GM06990 (cell line): ENCODE measurements around the gene ZBTB46.

ENCODE experiments used
- DNase-seq: peaks from one replicate; pipeline ENCODE4 v3.0.0-alpha.2; 2011; ENCODE audit not compliant: insufficient read length; ENCODE audit errors: extremely low read depth
- H3K27me3 ChIP-seq: replicated peaks from 2 replicates; pipeline ENCODE4 v1.6.0; 2011; ENCODE audit warnings: low read length; ENCODE audit not compliant: control insufficient read depth, insufficient read depth
- H3K36me3 ChIP-seq: 2 replicates; pipeline ENCODE4 v1.5.1; 2011; ENCODE audit warnings: low read length; ENCODE audit not compliant: control insufficient read depth, insufficient read depth
- H3K4me3 ChIP-seq: replicated peaks from 2 replicates; pipeline ENCODE4 v1.5.1; 2011; ENCODE audit warnings: low read depth, mild to moderate bottlenecking, control low read depth, low read length
- CTCF ChIP-seq: IDR thresholded peaks from 2 replicates; pipeline ENCODE4 v1.5.1; 2011; ENCODE audit warnings: low read length, control low read depth, mild to moderate bottlenecking, inconsistent platforms; ENCODE audit not compliant: insufficient read depth, poor library complexity, severe bottlenecking

The ZBTB46 gene

DNA sequence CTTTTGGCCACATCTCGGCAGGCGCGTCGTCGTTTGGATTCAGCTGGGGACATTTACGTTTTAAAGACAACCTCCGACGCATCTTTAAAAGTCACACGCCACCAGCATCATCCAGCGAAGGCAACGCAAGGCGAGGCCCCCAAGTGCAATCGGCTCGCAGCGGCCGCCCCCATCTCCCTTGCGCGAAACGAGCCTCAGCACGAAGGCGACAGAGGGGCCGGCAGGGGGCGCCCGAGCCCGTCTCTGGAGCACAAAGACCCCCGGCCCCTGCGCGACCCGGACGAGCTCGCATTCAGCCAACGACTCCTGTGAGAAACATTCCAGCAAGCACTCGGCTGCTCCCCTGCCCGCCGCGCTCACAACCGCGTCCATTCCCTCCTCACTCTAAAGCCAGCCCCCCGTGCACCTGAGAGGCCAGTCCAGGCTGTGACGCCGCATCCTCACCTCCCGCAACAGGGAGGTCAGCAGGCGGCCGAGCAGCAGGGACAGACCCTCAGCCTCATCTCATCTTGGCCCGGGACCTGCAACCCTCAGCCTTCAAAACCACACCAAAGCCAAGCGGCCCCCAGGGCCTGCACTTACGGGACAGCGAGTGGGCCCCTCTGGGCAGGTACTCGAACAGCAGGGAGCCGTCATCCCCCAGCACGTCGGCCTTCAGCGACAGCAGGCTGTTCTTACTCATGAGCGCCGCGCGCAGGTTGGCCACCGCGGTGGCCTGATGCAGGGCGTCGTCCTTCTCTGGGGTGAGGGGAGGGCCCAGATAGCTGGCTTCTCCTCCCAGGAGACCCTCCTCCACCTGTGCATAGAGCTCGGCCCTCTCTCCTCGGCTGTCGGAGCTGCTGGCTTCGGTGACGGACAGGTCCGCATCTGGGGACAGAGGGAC lies 55.7 kb downstream of the ZBTB46 start:
- Histone ChIP-seq H3K4me3 (no peak overlapping the region), H3K27me3 (no peaks in the 10 kb centered on the region), H3K36me3 (no peaks in the 10 kb centered on the region)
- TF ChIP-seq CTCF: peak; percentile 10
- DNase-seq: no peak

DNA sequence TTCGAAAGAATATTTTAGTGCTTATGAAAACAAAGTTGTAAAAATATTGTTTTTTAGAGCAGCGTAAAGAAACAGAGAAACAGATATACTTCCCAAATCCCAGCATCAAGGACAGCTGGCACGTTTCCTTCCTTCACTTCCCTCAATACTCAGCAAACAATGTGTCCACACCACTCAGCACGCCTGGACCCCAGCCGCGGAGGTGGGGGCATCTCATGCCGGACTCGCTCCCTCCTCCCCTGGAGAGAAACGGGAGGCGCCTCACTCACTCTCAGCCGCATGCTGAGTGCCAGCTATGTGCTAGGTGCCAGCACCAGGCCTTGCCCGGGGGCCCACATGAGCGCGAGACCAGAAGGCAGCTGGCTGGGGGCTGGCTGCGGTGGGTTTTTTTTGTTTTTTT lies 56.8 kb downstream of the ZBTB46 start:
- no peak overlapping the region for H3K4me3 ChIP-seq
- H3K27me3 ChIP-seq: no peaks in the 10 kb centered on the region
- no peak for TF ChIP-seq CTCF
- no peaks in the 10 kb centered on the region for H3K36me3 ChIP-seq
- DNase-seq: no peak

DNA sequence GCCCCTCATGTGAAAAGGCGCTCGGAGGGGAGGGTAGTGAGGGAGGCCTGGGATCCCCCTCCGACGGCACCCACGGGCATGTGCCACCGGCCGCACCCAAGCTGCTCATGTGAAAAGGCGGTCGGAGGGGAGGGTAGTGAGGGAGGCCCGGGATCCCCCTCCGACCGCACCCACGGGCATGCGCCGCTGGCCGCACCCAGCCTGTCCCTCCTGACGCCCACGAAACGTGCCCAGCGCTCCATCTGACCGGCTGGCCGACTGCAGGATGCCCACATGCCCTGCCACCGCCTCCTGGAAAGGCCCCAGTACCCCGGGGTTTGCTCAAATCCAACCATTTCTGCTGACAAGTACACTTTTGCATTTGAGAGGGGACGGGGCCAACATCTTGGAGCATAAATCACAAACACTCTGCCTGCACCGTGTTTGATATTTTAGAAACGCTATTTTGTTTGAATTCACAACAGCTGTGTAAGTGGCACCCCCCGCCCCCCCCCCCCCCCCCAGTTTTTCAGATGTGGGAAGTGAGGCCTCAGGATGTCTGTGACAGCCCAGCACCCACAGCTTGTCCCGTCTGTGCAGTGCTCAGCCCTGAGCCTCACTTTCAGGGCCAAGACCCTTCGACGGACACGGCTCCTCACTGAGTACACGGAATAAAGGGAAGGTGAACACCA lies 57.4 kb downstream of the ZBTB46 start:
- no peak for DNase-seq
- H3K27me3 ChIP-seq: no peaks in the 10 kb centered on the region

GRCh38 chr20:63772781-63773518 lies 58.1 kb downstream of the ZBTB46 start:
- DNase-seq: no peak
- H3K27me3 ChIP-seq: no peaks in the 10 kb centered on the region
- TF ChIP-seq CTCF: no peak
- H3K36me3 ChIP-seq: no peaks in the 10 kb centered on the region
- H3K4me3 ChIP-seq: no peak overlapping the region

More for the DNA sequence above, 57.4 kb downstream of the ZBTB46 start:
- Histone ChIP-seq H3K36me3 (no peaks in the 10 kb centered on the region), H3K4me3 (no peak overlapping the region)
- TF ChIP-seq CTCF: no peak

DNA sequence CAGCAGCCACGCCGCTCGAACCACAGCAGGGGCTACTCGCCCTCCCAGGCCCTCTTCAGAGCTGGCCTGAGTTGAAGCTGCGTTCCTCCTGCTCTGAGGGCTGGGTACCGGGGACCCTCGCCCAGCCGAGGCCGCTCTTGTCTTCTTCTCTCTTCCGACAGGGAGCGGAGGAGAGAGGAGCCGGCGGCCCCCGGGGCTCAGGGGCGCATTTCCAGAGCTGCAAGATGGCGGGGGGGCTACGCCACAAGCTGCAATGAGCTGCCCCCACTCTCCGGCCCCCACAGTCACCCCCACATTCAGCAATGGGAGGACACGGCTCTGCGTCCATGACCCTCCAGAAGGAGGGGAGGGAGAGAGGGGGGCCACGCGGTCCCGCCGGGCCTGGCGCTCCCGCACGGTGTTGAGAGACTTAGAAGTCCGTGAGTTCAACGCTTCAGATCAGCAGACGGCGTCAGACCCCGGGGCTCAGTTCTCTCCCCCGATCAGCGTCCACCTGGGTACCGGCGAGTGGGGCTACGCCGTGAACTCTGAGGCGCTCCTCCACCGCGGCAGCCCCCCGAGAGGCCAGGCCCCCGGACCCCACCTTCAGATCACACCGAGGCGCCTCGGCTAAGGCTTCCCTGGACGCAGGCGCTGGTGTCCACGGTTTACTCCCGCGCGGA lies 59.9 kb downstream of the ZBTB46 start:
- no peak for TF ChIP-seq CTCF
- H3K27me3 ChIP-seq: no peaks in the 10 kb centered on the region
- H3K36me3 ChIP-seq: no peaks in the 10 kb centered on the region
- no peak overlapping the region for H3K4me3 ChIP-seq
- no peak for DNase-seq
